Measurements from ENCODE around the gene MSL3B.

- TF ChIP-seq, protein P1, sequence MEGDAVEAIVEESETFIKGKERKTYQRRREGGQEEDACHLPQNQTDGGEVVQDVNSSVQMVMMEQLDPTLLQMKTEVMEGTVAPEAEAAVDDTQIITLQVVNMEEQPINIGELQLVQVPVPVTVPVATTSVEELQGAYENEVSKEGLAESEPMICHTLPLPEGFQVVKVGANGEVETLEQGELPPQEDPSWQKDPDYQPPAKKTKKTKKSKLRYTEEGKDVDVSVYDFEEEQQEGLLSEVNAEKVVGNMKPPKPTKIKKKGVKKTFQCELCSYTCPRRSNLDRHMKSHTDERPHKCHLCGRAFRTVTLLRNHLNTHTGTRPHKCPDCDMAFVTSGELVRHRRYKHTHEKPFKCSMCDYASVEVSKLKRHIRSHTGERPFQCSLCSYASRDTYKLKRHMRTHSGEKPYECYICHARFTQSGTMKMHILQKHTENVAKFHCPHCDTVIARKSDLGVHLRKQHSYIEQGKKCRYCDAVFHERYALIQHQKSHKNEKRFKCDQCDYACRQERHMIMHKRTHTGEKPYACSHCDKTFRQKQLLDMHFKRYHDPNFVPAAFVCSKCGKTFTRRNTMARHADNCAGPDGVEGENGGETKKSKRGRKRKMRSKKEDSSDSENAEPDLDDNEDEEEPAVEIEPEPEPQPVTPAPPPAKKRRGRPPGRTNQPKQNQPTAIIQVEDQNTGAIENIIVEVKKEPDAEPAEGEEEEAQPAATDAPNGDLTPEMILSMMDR (IDR thresholded peaks at IDR 0.05): no peak
- TF ChIP-seq POLR2A (IDR thresholded peaks at IDR 0.05): no peak
Measured at GRCh38 chr2:233832414-233832813, 35.8 kb downstream of the MSL3B start.
